ENCODE measurements around the gene HDAC3. TPM values are rescaled to one million over a fixed set of nuclear protein-coding genes. Genes with fewer than 3 reads are reported as not detected.

The HDAC3 gene
- total RNA-seq, 1 experiment from 2014 or later = 91.9 TPM

DNA sequence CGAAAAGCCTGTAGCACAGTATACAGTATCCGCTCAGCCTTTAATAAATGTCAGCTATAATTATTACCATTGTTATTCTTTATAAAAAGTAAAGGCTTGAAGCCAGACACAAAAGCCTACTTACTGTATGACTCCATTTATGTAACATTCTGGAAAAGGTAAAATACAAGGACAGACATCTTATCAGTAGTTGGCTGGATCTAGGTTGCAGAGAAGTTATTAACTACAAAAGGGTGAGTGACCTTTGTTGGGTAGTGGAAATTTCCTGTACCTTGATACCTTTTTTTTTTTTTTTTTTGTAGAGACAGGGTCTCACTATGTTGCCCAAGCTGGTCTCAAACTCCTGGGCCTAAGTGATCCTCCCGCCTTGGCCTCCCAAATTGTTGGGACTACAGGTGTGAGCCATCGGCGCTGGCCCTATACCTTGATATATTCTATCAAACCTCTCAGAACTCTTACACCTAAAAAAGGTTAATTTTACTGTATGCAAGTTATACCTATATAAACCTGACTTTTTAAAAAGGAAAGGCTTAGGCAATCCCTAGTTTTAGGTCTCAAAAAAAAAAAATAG, 6.0 kb downstream of the HDAC3 start:
- Histone ChIP-seq H3K27ac (ENCODE audit: low read depth, low read length) (no peak overlapping the region; the same call in 1 of the 2 replicates), H3K9me3 (ENCODE audit: control insufficient read depth in 1 of 2, insufficient read depth in 1 of 2, low read depth in 1 of 2, low read length in 2 of 2) (no peaks in the 10 kb centered on the region), H3K4me2 (ENCODE audit: low read length) (no peak overlapping the region), H2AFZ (ENCODE audit: low read depth, low read length, poor library complexity, severe bottlenecking) (no peak overlapping the region), H3K27me3 (ENCODE audit: insufficient read depth, low read length) (no peaks in the 10 kb centered on the region), H4K20me1 (ENCODE audit: insufficient read depth) (no peaks in the 10 kb centered on the region), H3K9ac (ENCODE audit: low read length) (no peak overlapping the region), H3K4me1 (ENCODE audit: control insufficient read depth in 1 of 2, insufficient read depth in 2 of 2, low read length in 2 of 2) (peaks cover 4 to 6% of the 10 kb centered on the region in 2 experiments; a peak in 3 of 4 replicates), H3K79me2 (ENCODE audit: insufficient read depth, low read length) (peaks cover 58% of the 10 kb centered on the region), H3K4me3 (replicated peaks in 1 of 2; ENCODE audit: low read depth in 1 of 2, low read length in 2 of 2) (no peak overlapping the region), H3K9me2 (ENCODE audit: insufficient read depth) (no peaks in the 10 kb centered on the region), H3K36me3 (ENCODE audit: control insufficient read depth in 1 of 2, insufficient read depth in 2 of 2, low read length in 2 of 2) (peaks cover 33 to 42% of the 10 kb centered on the region in 2 experiments)
- BruUV-seq (replicated peaks) = no TSS peak
- RAD21 ChIA-PET (ENCODE audit: low non-redundant PET in 1 of 2, low total read pairs in 2 of 2, uncharacterized antibody in 2 of 2, unreplicated experiment in 2 of 2) = no interaction called here
- intact Hi-C loops (cut with micrococcal nuclease) = no loop called here
- CTCF ChIA-PET = interaction anchor here (1.3 to 4.2 kb wide), 2 partner anchors 11 to 39 kb away, joined by 5 to 22 read pairs; partner anchors contain the start of gene DIAPH1
- POLR2A ChIA-PET = no interaction called here
- no peak for DNase-seq (ENCODE audit: low read depth, low spot score)
- no peak for TF ChIP-seq CBX3 (IDR thresholded peaks at IDR 0.05; ENCODE audit: low read depth)
- TF ChIP-seq SIN3A (IDR thresholded peaks at IDR 0.05; ENCODE audit: low read depth) = no peak
- TF ChIP-seq, protein P1, sequence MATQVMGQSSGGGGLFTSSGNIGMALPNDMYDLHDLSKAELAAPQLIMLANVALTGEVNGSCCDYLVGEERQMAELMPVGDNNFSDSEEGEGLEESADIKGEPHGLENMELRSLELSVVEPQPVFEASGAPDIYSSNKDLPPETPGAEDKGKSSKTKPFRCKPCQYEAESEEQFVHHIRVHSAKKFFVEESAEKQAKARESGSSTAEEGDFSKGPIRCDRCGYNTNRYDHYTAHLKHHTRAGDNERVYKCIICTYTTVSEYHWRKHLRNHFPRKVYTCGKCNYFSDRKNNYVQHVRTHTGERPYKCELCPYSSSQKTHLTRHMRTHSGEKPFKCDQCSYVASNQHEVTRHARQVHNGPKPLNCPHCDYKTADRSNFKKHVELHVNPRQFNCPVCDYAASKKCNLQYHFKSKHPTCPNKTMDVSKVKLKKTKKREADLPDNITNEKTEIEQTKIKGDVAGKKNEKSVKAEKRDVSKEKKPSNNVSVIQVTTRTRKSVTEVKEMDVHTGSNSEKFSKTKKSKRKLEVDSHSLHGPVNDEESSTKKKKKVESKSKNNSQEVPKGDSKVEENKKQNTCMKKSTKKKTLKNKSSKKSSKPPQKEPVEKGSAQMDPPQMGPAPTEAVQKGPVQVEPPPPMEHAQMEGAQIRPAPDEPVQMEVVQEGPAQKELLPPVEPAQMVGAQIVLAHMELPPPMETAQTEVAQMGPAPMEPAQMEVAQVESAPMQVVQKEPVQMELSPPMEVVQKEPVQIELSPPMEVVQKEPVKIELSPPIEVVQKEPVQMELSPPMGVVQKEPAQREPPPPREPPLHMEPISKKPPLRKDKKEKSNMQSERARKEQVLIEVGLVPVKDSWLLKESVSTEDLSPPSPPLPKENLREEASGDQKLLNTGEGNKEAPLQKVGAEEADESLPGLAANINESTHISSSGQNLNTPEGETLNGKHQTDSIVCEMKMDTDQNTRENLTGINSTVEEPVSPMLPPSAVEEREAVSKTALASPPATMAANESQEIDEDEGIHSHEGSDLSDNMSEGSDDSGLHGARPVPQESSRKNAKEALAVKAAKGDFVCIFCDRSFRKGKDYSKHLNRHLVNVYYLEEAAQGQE (IDR thresholded peaks at IDR 0.05; ENCODE audit: low read depth) = no peak
- no peak for TF ChIP-seq YY1 (IDR thresholded peaks at IDR 0.05; ENCODE audit: extremely low read depth, insufficient replicate concordance, low read depth, low read length)
- no peak for TF ChIP-seq EZH2phosphoT487 (IDR thresholded peaks at IDR 0.05; ENCODE audit: borderline replicate concordance)
- TF ChIP-seq ZNF274 (IDR thresholded peaks at IDR 0.05; ENCODE audit: low read depth, low read length) = no peak
- no peak for TF ChIP-seq POLR2A (IDR thresholded peaks at IDR 0.05; ENCODE audit: borderline replicate concordance, extremely low read depth, insufficient read depth, insufficient read length)
- TF ChIP-seq ZFX (IDR thresholded peaks at IDR 0.05) = no peak
- no peak for TF ChIP-seq ELF1 (IDR thresholded peaks at IDR 0.05; ENCODE audit: borderline replicate concordance, low read depth)
- no peak for TF ChIP-seq SRF (IDR thresholded peaks at IDR 0.05; ENCODE audit: low read depth)
- TF ChIP-seq, protein P2, sequence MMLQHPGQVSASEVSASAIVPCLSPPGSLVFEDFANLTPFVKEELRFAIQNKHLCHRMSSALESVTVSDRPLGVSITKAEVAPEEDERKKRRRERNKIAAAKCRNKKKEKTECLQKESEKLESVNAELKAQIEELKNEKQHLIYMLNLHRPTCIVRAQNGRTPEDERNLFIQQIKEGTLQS (IDR thresholded peaks at IDR 0.05) = no peak
- no peak for TF ChIP-seq FOSL1 (IDR thresholded peaks at IDR 0.05; ENCODE audit: low read depth)
- no peak for TF ChIP-seq EZH2 (IDR thresholded peaks at IDR 0.05)
- no peak for TF ChIP-seq SP1 (IDR thresholded peaks at IDR 0.05; ENCODE audit: low read depth)
- no peak for ATAC-seq
